ENCODE measurements around the gene PAQR8.
"Not testable (repeated sequence)": the region's sequence is repeated elsewhere in the genome, so short reads cannot be mapped to it uniquely, and the experiment has no call there.

Gene PAQR8

GRCh38 chr6:52410979-52411378 lies 49.0 kb downstream of the PAQR8 start:
- no peak for DNase-seq (ENCODE audit: low read depth, low spot score)

GRCh38 chr6:52411911-52412310 lies 50.0 kb downstream of the PAQR8 start:
- DNase-seq (ENCODE audit: low read depth, low spot score) = no peak

GRCh38 chr6:52415333-52415732 lies 53.4 kb downstream of the PAQR8 start:
- DNase-seq (ENCODE audit: low read depth, low spot score) = no peak

GRCh38 chr6:52415917-52416628 lies 54.1 kb downstream of the PAQR8 start:
- no peak for DNase-seq (ENCODE audit: low read depth, low spot score)

GRCh38 chr6:52416629-52417151 lies 54.7 kb downstream of the PAQR8 start:
- DNase-seq (ENCODE audit: low read depth, low spot score) = peak; percentile 25

GRCh38 chr6:52417675-52418111 lies 55.7 kb downstream of the PAQR8 start:
- DNase-seq (ENCODE audit: low read depth, low spot score) = no peak

GRCh38 chr6:52418606-52419005 lies 56.7 kb downstream of the PAQR8 start:
- no peak for DNase-seq (ENCODE audit: low read depth, low spot score)

GRCh38 chr6:52419809-52420667 lies 58.1 kb downstream of the PAQR8 start, which contains the start of gene EFHC1:
EFHC1 (plus strand) TSS chr6:52420342; CDS start chr6:52420411, 69 bp downstream.
- peak; percentile 96 for DNase-seq (ENCODE audit: low read depth, low spot score)

- no peak for DNase-seq (ENCODE audit: low read depth, low spot score)
Measured at GRCh38 chr6:52420668-52421358, 58.9 kb downstream of the PAQR8 start.

- no peak for DNase-seq (ENCODE audit: low read depth, low spot score)
Measured at GRCh38 chr6:52422156-52422555, 60.2 kb downstream of the PAQR8 start.

- DNase-seq (ENCODE audit: low read depth, low spot score) = no peak
Measured at GRCh38 chr6:52423448-52423847, 61.5 kb downstream of the PAQR8 start.

GRCh38 chr6:52423971-52424381 lies 62.0 kb downstream of the PAQR8 start:
- DNase-seq (ENCODE audit: low read depth, low spot score) = no peak

- DNase-seq (ENCODE audit: low read depth, low spot score) = no peak
Measured at GRCh38 chr6:52424513-52424912, 62.6 kb downstream of the PAQR8 start.

GRCh38 chr6:52426667-52427066 lies 64.7 kb downstream of the PAQR8 start:
- DNase-seq (ENCODE audit: low read depth, low spot score) = no peak

- not testable (repeated sequence) for DNase-seq (ENCODE audit: low read depth, low spot score)
Measured at GRCh38 chr6:52433294-52433693, 71.3 kb downstream of the PAQR8 start.

- DNase-seq (ENCODE audit: low read depth, low spot score) = no peak
Measured at GRCh38 chr6:52435345-52435744, 73.4 kb downstream of the PAQR8 start.

- DNase-seq (ENCODE audit: low read depth, low spot score) = no peak
Measured at GRCh38 chr6:52438926-52439325, 77.0 kb downstream of the PAQR8 start.

- DNase-seq (ENCODE audit: low read depth, low spot score) = no peak
Measured at GRCh38 chr6:52454556-52454955, 92.6 kb downstream of the PAQR8 start.

GRCh38 chr6:52457096-52457495 lies 95.1 kb downstream of the PAQR8 start:
- no peak for DNase-seq (ENCODE audit: low read depth, low spot score)

All from activated CD4-positive, CD25-positive, alpha-beta regulatory T cell treated with anti-CD3 and anti-CD28 coated beads, Interleukin-2, amount 50 U/mL, for 16 hours (primary cell).